Caco-2 (cell line): ENCODE measurements around the gene TP53BP2. TPM values are rescaled to one million over a fixed set of nuclear protein-coding genes. Genes with fewer than 3 reads are reported as not detected.
"Not testable (repeated sequence)": the region's sequence is repeated elsewhere in the genome, so short reads cannot be mapped to it uniquely, and the experiment has no call there.

Source experiments
- BruUV-seq: library from RNA; stranded (reverse); fragments of 400-500 nt; replicated peaks from 2 replicates; lab custom pipeline; 2021; lab: Mats Ljungman, UMichigan
- CTCF ChIA-PET: fragments of 300-600 bp; sonication (Branson Sonifier 250); formaldehyde crosslinking; loops from one replicate; lab custom pipeline; 2022; ENCODE audit warnings: antibody characterized with exemption; lab: Charles Lee
- POLR2A ChIA-PET: fragments of 300-600 bp; sonication (Branson Sonifier 250); formaldehyde crosslinking; loops from one replicate; lab custom pipeline; 2022; ENCODE audit warnings: antibody characterized with exemption; lab: Charles Lee
- DNase-seq, 2 experiments: peaks; one replicate each; pipeline versions ENCODE4 v3.0.0 to v3.0.0-alpha.2; 2020 to 2022
- H3K27me3 ChIP-seq: replicated peaks from 2 replicates; pipeline ENCODE4 v1.6.0; 2011; ENCODE audit warnings: low read length; ENCODE audit not compliant: control insufficient read depth, insufficient read depth
- H3K36me3 ChIP-seq: 2 replicates; pipeline ENCODE4 v1.5.1; 2011; ENCODE audit warnings: low read length; ENCODE audit not compliant: control insufficient read depth, insufficient read depth
- H3K4me1 ChIP-seq: fragments of 250-450 bp; sonication (Bioruptor Pico); 2 replicates; pipeline ENCODE4 v1.5.1; 2020; ENCODE audit warnings: mild to moderate bottlenecking
- H3K4me3 ChIP-seq: 2 replicates; pipeline ENCODE4 v1.5.1; 2011; ENCODE audit warnings: low read depth, mild to moderate bottlenecking, control low read depth, low read length
- H3K9me3 ChIP-seq: fragments of 250-450 bp; sonication (Bioruptor Pico); 2 replicates; pipeline ENCODE4 v1.5.1; 2020; ENCODE audit warnings: mild to moderate bottlenecking, moderate library complexity
- H3K27ac Mint-ChIP-seq: one replicate; pipeline ENCODE4 v1.8.0; 2022; ENCODE audit warnings: mixed read lengths; ENCODE audit not compliant: unreplicated experiment
- H3K27me3 Mint-ChIP-seq: one replicate; pipeline ENCODE4 v1.8.0; 2022; ENCODE audit warnings: mixed read lengths; ENCODE audit not compliant: insufficient read depth, unreplicated experiment
- H3K36me3 Mint-ChIP-seq: one replicate; pipeline ENCODE4 v1.8.0; 2022; ENCODE audit warnings: mild to moderate bottlenecking, mixed read lengths; ENCODE audit not compliant: insufficient read depth, unreplicated experiment
- H3K4me1 Mint-ChIP-seq: one replicate; pipeline ENCODE4 v1.8.0; 2022; ENCODE audit warnings: low read depth, mixed read lengths; ENCODE audit not compliant: unreplicated experiment
- H3K4me3 Mint-ChIP-seq: one replicate; pipeline ENCODE4 v1.8.0; 2022; ENCODE audit warnings: mild to moderate bottlenecking, moderate library complexity, mixed read lengths; ENCODE audit not compliant: unreplicated experiment
- H3K9me3 Mint-ChIP-seq: one replicate; pipeline ENCODE4 v1.8.0; 2022; ENCODE audit warnings: mixed read lengths; ENCODE audit not compliant: unreplicated experiment
- intact Hi-C: fragments of 100-400 bp; cut with micrococcal nuclease; formaldehyde crosslinking; loops from one replicate; pipeline ENCODE4 v1.10.0; 2022; ENCODE audit not compliant: unreplicated experiment
- total RNA-seq: library from RNA; stranded (reverse); gene quantifications from 2 replicates; pipeline ENCODE4 v1.2.3, GENCODE V29; 2022
- TF ChIP-seq, protein P1 (sequence below), 2 experiments: fragments of 200-600 bp in 1 of 2; IDR thresholded peaks; 1 replicate in 1 of 2; 2 replicates in 1 of 2; pipeline versions ENCODE4 v1.5.1 to v1.8.0; 2011 to 2022; ENCODE audit warnings: antibody characterized with exemption in 1 of 2, control low read depth in 1 of 2, inconsistent platforms in 1 of 2, low read depth in 1 of 2, low read length in 1 of 2, mild to moderate bottlenecking in 1 of 2, moderate library complexity in 1 of 2; ENCODE audit not compliant: insufficient read depth in 1 of 2, severe bottlenecking in 1 of 2, unreplicated experiment in 1 of 2

Gene TP53BP2
- total RNA-seq, 1 experiment from 2014 or later: 49.6 TPM

DNA sequence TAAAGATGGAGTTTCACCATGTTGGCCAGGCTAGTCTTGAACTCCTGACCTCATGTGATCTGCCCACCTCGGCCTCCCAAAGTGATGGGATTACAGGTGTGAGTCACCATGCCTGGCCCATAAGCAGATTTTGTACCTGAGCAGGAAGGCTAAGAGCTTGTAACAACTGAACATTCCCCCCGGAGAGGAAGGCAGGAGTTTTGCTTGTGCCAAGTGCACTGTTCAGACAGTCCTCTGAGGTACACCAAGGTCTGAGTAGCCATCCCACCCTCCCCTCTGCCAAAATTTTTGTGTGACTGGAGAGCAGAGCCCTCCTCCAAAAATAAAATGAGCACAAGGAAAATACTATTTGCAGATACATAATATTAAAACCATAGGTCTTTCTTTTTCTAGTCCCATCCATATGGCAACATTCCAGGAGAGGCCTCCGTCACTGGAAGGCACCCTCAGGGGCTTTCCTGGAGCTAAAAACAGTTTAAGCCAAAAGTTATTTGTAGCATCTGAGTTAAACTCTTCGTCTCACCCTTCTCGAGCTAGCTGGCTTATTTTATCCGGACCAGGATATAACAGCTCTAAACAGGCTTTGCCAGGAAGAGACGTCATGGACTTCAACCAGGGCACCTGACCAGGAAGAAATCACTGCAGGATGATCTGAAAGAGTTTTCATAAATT is 106.2 kb downstream of the TP53BP2 start:
- no peaks in the 10 kb centered on the region for H3K9me3 Mint-ChIP-seq
- H3K27ac Mint-ChIP-seq: peak overlapping the region; percentile 95
- CTCF ChIA-PET: interaction anchor here (0.6 to 1.3 kb wide), 3 partner anchors 20 to 37 kb away, joined by 3 to 4 read pairs (median 4); no protein-coding TSS in a partner anchor
- POLR2A ChIA-PET: interaction anchor here (2.4 kb wide), 1 partner anchor 21 kb away, joined by 6 read pairs; no protein-coding TSS in a partner anchor
- BruUV-seq: TSS peak; percentile 97
- Histone ChIP-seq H3K36me3 (peaks cover 4% of the 10 kb centered on the region; the same call in 1 of the 2 replicates), H3K4me3 (no peak overlapping the region), H3K4me1 (peaks cover 53% of the 10 kb centered on the region), H3K9me3 (no peaks in the 10 kb centered on the region), H3K27me3 (no peaks in the 10 kb centered on the region)
- no peak overlapping the region for H3K4me3 Mint-ChIP-seq
- DNase-seq: no peak
- peaks cover 58% of the 10 kb centered on the region for H3K36me3 Mint-ChIP-seq
- H3K27me3 Mint-ChIP-seq: no peaks in the 10 kb centered on the region
- TF ChIP-seq, protein P1, sequence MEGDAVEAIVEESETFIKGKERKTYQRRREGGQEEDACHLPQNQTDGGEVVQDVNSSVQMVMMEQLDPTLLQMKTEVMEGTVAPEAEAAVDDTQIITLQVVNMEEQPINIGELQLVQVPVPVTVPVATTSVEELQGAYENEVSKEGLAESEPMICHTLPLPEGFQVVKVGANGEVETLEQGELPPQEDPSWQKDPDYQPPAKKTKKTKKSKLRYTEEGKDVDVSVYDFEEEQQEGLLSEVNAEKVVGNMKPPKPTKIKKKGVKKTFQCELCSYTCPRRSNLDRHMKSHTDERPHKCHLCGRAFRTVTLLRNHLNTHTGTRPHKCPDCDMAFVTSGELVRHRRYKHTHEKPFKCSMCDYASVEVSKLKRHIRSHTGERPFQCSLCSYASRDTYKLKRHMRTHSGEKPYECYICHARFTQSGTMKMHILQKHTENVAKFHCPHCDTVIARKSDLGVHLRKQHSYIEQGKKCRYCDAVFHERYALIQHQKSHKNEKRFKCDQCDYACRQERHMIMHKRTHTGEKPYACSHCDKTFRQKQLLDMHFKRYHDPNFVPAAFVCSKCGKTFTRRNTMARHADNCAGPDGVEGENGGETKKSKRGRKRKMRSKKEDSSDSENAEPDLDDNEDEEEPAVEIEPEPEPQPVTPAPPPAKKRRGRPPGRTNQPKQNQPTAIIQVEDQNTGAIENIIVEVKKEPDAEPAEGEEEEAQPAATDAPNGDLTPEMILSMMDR (IDR thresholded peaks at IDR 0.05; ENCODE audit: insufficient read depth in 1 of 2, low read depth in 1 of 2, low read length in 1 of 2, severe bottlenecking in 1 of 2, unreplicated experiment in 1 of 2): no peak
- H3K4me1 Mint-ChIP-seq: peaks cover 30% of the 10 kb centered on the region
- intact Hi-C loops: no loop called here

DNA sequence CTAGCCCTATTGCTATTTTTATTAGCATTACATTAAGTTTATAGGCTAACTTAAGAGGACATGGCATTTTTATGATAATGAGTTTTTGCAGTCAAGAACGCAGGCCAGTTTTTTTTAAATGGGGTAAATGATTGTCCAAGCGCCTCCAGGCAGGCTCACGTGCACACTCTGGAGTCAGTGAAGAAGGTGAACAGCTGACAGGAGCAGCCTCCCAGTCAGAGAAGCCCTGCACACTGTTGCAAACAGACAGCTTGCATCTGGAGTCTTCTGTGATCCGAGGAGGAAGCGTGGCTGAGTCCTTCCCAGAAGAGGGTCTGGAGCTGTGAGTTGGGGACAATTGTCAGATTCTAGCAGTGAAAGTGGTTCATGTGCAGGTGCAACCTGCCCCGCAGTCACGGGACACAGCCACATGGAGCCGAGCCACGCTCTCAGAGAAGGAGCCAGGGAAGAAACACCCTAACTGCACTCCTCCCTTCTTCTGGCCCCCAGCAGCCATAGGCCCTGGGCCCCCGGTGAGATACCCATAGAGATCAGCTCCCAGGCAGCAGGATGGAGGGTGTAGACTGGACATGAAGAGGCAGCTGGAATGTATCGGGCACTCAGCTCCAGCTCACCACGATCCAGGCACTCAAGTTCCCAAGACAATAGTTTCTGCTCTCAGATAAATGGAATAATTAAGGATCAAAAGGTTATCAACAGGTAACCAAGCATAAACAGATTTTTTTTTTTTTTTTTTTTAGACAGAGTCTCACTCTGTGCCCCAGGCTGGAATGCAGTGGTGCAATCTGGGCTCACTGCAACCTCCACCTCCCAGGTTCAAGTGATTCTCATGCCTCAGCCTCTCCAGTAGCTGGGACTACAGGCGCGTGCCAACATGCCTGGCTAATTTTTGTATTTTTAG is 107.0 kb downstream of the TP53BP2 start:
- intact Hi-C loops: loop anchor here (1.0 kb wide), 1 partner anchor 19 kb away; no protein-coding TSS in a partner anchor
- Histone ChIP-seq H3K27me3 (no peaks in the 10 kb centered on the region), H3K4me1 (peaks cover 53% of the 10 kb centered on the region), H3K9me3 (no peaks in the 10 kb centered on the region), H3K36me3 (peaks cover 1% of the 10 kb centered on the region; the same call in 1 of the 2 replicates), H3K4me3 (no peak overlapping the region)
- peaks cover 56% of the 10 kb centered on the region for H3K36me3 Mint-ChIP-seq
- no peak overlapping the region for H3K4me3 Mint-ChIP-seq
- H3K4me1 Mint-ChIP-seq: peaks cover 30% of the 10 kb centered on the region
- H3K27me3 Mint-ChIP-seq: no peaks in the 10 kb centered on the region
- CTCF ChIA-PET: interaction anchor here (0.5 to 1.3 kb wide), 6 partner anchors 11 to 592 kb away, joined by 3 to 4 read pairs (median 3); no protein-coding TSS in a partner anchor
- TF ChIP-seq, protein P1 (IDR thresholded peaks at IDR 0.05; ENCODE audit: insufficient read depth in 1 of 2, low read depth in 1 of 2, low read length in 1 of 2, severe bottlenecking in 1 of 2, unreplicated experiment in 1 of 2): no peak
- no peaks in the 10 kb centered on the region for H3K9me3 Mint-ChIP-seq
- POLR2A ChIA-PET: interaction anchor here (1.6 to 2.4 kb wide), 2 partner anchors 18 to 20 kb away, joined by 6 to 7 read pairs; no protein-coding TSS in a partner anchor
- BruUV-seq: TSS peak; percentile 45
- H3K27ac Mint-ChIP-seq: peak overlapping the region; percentile 95
- peak; percentile 64 to 67 for DNase-seq

DNA sequence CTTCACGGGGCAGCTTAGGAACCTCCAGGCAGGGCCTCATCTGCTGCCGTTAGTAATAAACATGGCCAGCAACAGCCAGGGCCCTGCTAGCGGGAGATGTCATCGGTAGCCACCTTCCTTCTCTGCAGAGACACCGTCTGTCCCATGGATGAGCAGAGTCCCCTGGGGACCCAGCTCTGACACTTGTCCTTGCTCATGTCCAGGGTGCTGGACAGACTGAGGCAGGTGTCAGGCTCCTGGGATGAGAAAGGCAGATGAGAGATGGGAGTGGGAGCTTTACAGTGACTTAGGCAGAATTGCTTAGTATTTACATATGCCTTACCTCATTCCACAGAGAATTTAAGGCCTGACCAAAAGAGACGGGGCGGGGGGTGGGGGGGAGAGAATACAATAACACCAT is 108.4 kb downstream of the TP53BP2 start:
- Histone ChIP-seq H3K27me3 (no peaks in the 10 kb centered on the region), H3K4me1 (peaks cover 62% of the 10 kb centered on the region), H3K36me3 (peaks cover 1% of the 10 kb centered on the region; the same call in 1 of the 2 replicates), H3K9me3 (no peaks in the 10 kb centered on the region), H3K4me3 (no peak overlapping the region)
- BruUV-seq: no TSS peak
- H3K27me3 Mint-ChIP-seq: no peaks in the 10 kb centered on the region
- CTCF ChIA-PET: interaction anchor here (0.8 kb wide), 1 partner anchor 18 kb away, joined by 3 read pairs; no protein-coding TSS in a partner anchor
- POLR2A ChIA-PET: interaction anchor here (1.6 to 2.4 kb wide), 2 partner anchors 17 to 19 kb away, joined by 6 to 7 read pairs; no protein-coding TSS in a partner anchor
- peak in 1 of 2 experiments; percentile 28 for DNase-seq
- peaks cover 36% of the 10 kb centered on the region for H3K4me1 Mint-ChIP-seq
- no peaks in the 10 kb centered on the region for H3K9me3 Mint-ChIP-seq
- H3K27ac Mint-ChIP-seq: peak overlapping the region; percentile 30
- H3K36me3 Mint-ChIP-seq: peaks cover 43% of the 10 kb centered on the region
- intact Hi-C loops: no loop called here
- H3K4me3 Mint-ChIP-seq: no peak overlapping the region
- TF ChIP-seq, protein P1 (IDR thresholded peaks at IDR 0.05; ENCODE audit: insufficient read depth in 1 of 2, low read depth in 1 of 2, low read length in 1 of 2, severe bottlenecking in 1 of 2, unreplicated experiment in 1 of 2): no peak

DNA sequence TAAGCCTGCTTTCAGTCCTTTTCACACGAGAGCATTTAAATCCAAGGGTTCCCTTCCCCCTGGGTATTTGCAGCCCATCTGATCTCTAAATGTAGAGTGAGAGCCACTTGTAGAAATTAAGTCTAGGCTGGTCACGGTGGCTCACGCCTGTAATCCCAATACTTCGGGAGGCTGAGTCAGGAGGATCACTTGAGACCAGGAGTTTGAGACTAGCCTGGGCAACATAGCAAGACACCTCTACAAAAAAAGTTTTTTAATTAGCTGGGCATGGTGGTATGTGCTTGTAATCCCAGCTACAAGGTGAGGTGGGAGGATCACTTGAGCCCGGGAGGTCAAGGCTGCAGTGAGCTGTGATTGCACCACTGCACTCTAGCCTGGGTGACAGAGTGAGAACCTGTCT is 109.1 kb downstream of the TP53BP2 start:
- intact Hi-C loops, BruUV-seq, H3K4me3 ChIP-seq, H3K27me3 Mint-ChIP-seq, H3K9me3 ChIP-seq, H3K9me3 Mint-ChIP-seq, POLR2A ChIA-PET, CTCF ChIA-PET, H3K27me3 ChIP-seq, H3K36me3 ChIP-seq, H3K4me3 Mint-ChIP-seq, DNase-seq: not testable (repeated sequence)
- H3K4me1 Mint-ChIP-seq: peaks cover 40% of the 10 kb centered on the region
- H3K27ac Mint-ChIP-seq: peak overlapping the region; percentile 30
- peaks cover 63% of the 10 kb centered on the region for H3K4me1 ChIP-seq
- peaks cover 42% of the 10 kb centered on the region for H3K36me3 Mint-ChIP-seq
